GM12801 (cell line): ENCODE results near the gene NUP93.

Experiments
- CTCF ChIP-seq: IDR thresholded peaks from one replicate; pipeline ENCODE4 v1.5.1; 2011; ENCODE audit warnings: control low read depth; ENCODE audit not compliant: insufficient read length; ENCODE audit errors: extremely low read depth

Gene NUP93

GRCh38 chr16:56865394-56866062 lies 135.6 kb downstream of the NUP93 start:
- TF ChIP-seq CTCF = no peak

GRCh38 chr16:56866955-56867830 lies 137.3 kb downstream of the NUP93 start:
- TF ChIP-seq CTCF = no peak

- TF ChIP-seq CTCF = no peak
Observed at GRCh38 chr16:56868175-56868574, 138.2 kb downstream of the NUP93 start.

- TF ChIP-seq CTCF = no peak
Observed at GRCh38 chr16:56869513-56870275, 139.8 kb downstream of the NUP93 start.

- TF ChIP-seq CTCF = no peak
Observed at GRCh38 chr16:56870276-56870888, 140.5 kb downstream of the NUP93 start.

DNA sequence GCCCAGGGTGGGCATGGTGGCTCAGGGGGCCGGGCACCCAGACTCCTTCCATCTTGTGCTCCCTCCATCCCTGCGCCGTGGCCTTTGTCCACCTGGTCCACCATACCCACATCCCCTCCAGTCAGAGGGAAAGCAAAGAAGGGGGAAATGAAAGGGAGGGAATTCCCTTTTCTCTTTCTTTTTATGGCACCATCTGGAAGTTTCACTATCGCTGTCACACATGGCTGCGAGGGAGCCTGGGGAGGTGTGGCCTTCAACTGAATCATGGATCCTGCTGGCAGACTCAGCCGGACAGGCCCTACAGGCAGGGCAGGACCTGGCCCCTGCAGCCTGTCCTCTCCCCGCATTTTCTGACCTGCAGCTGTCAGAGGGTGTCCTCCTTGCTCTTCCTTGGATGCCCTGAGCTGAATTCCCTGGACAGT lies 141.3 kb downstream of the NUP93 start:
- no peak for TF ChIP-seq CTCF
